Naive thymus-derived CD4-positive, alpha-beta T cell (primary cell): ENCODE measurements around the gene TCF7L2. TPM values are rescaled to one million over a fixed set of nuclear protein-coding genes. Genes with fewer than 3 reads are reported as not detected.

Source experiments
- ATAC-seq: fragments of 150-1000 bp; cut with Tn5 transposase; 2 replicates; pipeline ENCODE4 v1.10.0; 2021; ENCODE audit warnings: mild to moderate bottlenecking, moderate library complexity
- CTCF ChIA-PET: fragments of 350-600 bp; sonication (Branson Sonifier 250); formaldehyde crosslinking; loops from one replicate; lab custom pipeline; 2021; ENCODE audit warnings: antibody characterized with exemption; lab: Charles Lee
- POLR2A ChIA-PET: fragments of 350-600 bp; sonication (Branson Sonifier 250); formaldehyde crosslinking; loops from one replicate; lab custom pipeline; 2021; ENCODE audit warnings: antibody characterized with exemption, inconsistent platforms; lab: Charles Lee
- DNase-seq, 9 donors: peaks; one replicate each; pipeline versions ENCODE4 v3.0.0 to v3.0.0-alpha.2; 2020 to 2022; ENCODE audit warnings: mixed read lengths in 1 of 9
- H3K27ac ChIP-seq: one replicate; pipeline ENCODE4 v1.7.0; 2013; ENCODE audit warnings: mild to moderate bottlenecking, low read depth, low read length, moderate library complexity
- H3K27me3 ChIP-seq, 2 donors: one replicate each; pipeline ENCODE4 v1.7.0; 2013; ENCODE audit warnings: low read length in 2 of 2, mild to moderate bottlenecking in 2 of 2, moderate library complexity in 2 of 2; ENCODE audit not compliant: control insufficient read depth in 2 of 2, insufficient read depth in 2 of 2
- H3K36me3 ChIP-seq, 3 experiments: 1 replicate in 2 of 3; 2 replicates in 1 of 3; pipeline ENCODE4 v1.7.0; 2013; ENCODE audit warnings: low read length in 3 of 3, mild to moderate bottlenecking in 3 of 3, moderate library complexity in 1 of 3; ENCODE audit not compliant: insufficient read depth in 3 of 3, control insufficient read depth in 2 of 3
- H3K4me1 ChIP-seq, 2 donors: one replicate each; pipeline ENCODE4 v1.7.0; 2013; ENCODE audit warnings: low read length in 2 of 2, mild to moderate bottlenecking in 2 of 2, moderate library complexity in 1 of 2; ENCODE audit not compliant: control insufficient read depth in 2 of 2, insufficient read depth in 2 of 2
- H3K4me3 ChIP-seq: 2 replicates; pipeline ENCODE4 v1.7.0; 2013; ENCODE audit warnings: mild to moderate bottlenecking, low read length
- H3K9me3 ChIP-seq, 3 experiments: 1 replicate in 2 of 3; 2 replicates in 1 of 3; pipeline ENCODE4 v1.7.0; 2013; ENCODE audit warnings: low read length in 3 of 3; ENCODE audit not compliant: control insufficient read depth in 2 of 3
- H3K27ac Mint-ChIP-seq, 9 donors: one replicate each; pipeline ENCODE4 v1.8.0; 2020 to 2022; ENCODE audit warnings: mixed read lengths in 9 of 9, mild to moderate bottlenecking in 8 of 9, moderate library complexity in 5 of 9, inconsistent platforms in 2 of 9
- H3K27me3 Mint-ChIP-seq, 5 donors: one replicate each; pipeline ENCODE4 v1.8.0; 2021 to 2022; ENCODE audit warnings: mixed read lengths in 5 of 5, mild to moderate bottlenecking in 1 of 5
- H3K36me3 Mint-ChIP-seq, 5 donors: one replicate each; pipeline ENCODE4 v1.8.0; 2020 to 2022; ENCODE audit warnings: mixed read lengths in 5 of 5, mild to moderate bottlenecking in 3 of 5, inconsistent platforms in 1 of 5
- H3K4me1 Mint-ChIP-seq, 7 donors: one replicate each; pipeline ENCODE4 v1.8.0; 2020 to 2022; ENCODE audit warnings: mixed read lengths in 7 of 7, mild to moderate bottlenecking in 3 of 7, inconsistent platforms in 1 of 7
- H3K4me3 Mint-ChIP-seq, 10 donors: one replicate each; pipeline ENCODE4 v1.8.0; 2020 to 2022; ENCODE audit warnings: mild to moderate bottlenecking in 10 of 10, mixed read lengths in 10 of 10, moderate library complexity in 6 of 10, inconsistent platforms in 2 of 10
- H3K9me3 Mint-ChIP-seq, 11 donors: one replicate each; pipeline ENCODE4 v1.8.0; 2020 to 2022; ENCODE audit warnings: mixed read lengths in 11 of 11, mild to moderate bottlenecking in 4 of 11, inconsistent platforms in 1 of 11, moderate library complexity in 1 of 11
- intact Hi-C, 2 donors: fragments of 100-400 bp; cut with micrococcal nuclease; formaldehyde crosslinking; loops; one replicate each; pipeline ENCODE4 v1.15.1; 2023
- polyA plus RNA-seq, 2 donors: library from polyadenylated mRNA; unstranded; fragments of 300-500 nt; fragmentation: Illumina TruSeq; gene quantifications; one replicate each; pipeline ENCODE4 v1.2.3, GENCODE V29; 2021
- total RNA-seq, 6 experiments: library from RNA in 5 of 6; stranded (reverse) in 5 of 6; gene quantifications; 1 replicate in 5 of 6; 2 replicates in 1 of 6; pipeline ENCODE4 v1.2.3 and lab custom pipeline; 2021 to 2026

TCF7L2 gene
- total and polyA plus RNA-seq, 7 experiments from 2014 or later: 0.39 to 31.4 (median 3.1) TPM

- CTCF ChIA-PET: no interaction called here
- Histone ChIP-seq H3K4me1 (peaks cover 0 to 3% of the 10 kb centered on the region in 2 donors), H3K27ac (peak overlapping the region; percentile 53), H3K9me3 (no peaks in the 10 kb centered on the region), H3K4me3 (peak overlapping the region; percentile 79), H3K36me3 (no peaks in the 10 kb centered on the region), H3K27me3 (peaks cover 0 to 3% of the 10 kb centered on the region in 2 donors)
- DNase-seq (peak; percentile 17 to 54 (median 30)), ATAC-seq (peak; percentile 68)
- Mint-ChIP-seq H3K27ac (peak overlapping the region; percentile 76 to 94 (median 86)), H3K36me3 (peaks cover 0 to 7% (median 0%) of the 10 kb centered on the region in 5 donors), H3K4me1 (peaks cover 15 to 51% (median 38%) of the 10 kb centered on the region in 7 donors), H3K4me3 (peak overlapping the region; percentile 84 to 98 (median 92)), H3K9me3 (no peaks in the 10 kb centered on the region), H3K27me3 (peaks cover 22 to 85% (median 37%) of the 10 kb centered on the region in 5 donors)
- POLR2A ChIA-PET: no interaction called here
- intact Hi-C loops: loop anchor here in 1 of 2 donors (2.0 to 10.0 kb wide), 3 partner anchors 433 to 769 kb away; partner anchors contain the start of gene GPAM
Measured at GRCh38 chr10:112951359-112952281, 1.6 kb downstream of the TCF7L2 start.

- peak overlapping the region; percentile 53 for H3K27ac ChIP-seq
- intact Hi-C loops: loop anchor here in 1 of 2 donors (10.0 kb wide), 2 partner anchors 432 to 568 kb away; no protein-coding TSS in a partner anchor
- Mint-ChIP-seq H3K36me3 (peaks cover 0 to 7% (median 0%) of the 10 kb centered on the region in 5 donors), H3K27me3 (peaks cover 26 to 90% (median 43%) of the 10 kb centered on the region in 5 donors), H3K4me1 (peaks cover 15 to 51% (median 38%) of the 10 kb centered on the region in 7 donors), H3K9me3 (no peaks in the 10 kb centered on the region), H3K27ac (peak overlapping the region in 8 of 9 donors; percentile 52 to 94 (median 86)), H3K4me3 (peak overlapping the region; percentile 84 to 98 (median 92))
- H3K9me3 ChIP-seq: no peaks in the 10 kb centered on the region
- H3K36me3 ChIP-seq: no peaks in the 10 kb centered on the region
- ChIA-PET POLR2A (no interaction called here), CTCF (no interaction called here)
- H3K4me3 ChIP-seq: peak overlapping the region; percentile 79
- H3K27me3 ChIP-seq: peaks cover 0 to 3% of the 10 kb centered on the region in 2 donors
- peak in 2 of 9 donors; percentile 8 to 13 for DNase-seq
- ATAC-seq: no peak
- peaks cover 0 to 3% of the 10 kb centered on the region in 2 donors for H3K4me1 ChIP-seq
Measured at GRCh38 chr10:112952282-112953173, 2.5 kb downstream of the TCF7L2 start.

DNA sequence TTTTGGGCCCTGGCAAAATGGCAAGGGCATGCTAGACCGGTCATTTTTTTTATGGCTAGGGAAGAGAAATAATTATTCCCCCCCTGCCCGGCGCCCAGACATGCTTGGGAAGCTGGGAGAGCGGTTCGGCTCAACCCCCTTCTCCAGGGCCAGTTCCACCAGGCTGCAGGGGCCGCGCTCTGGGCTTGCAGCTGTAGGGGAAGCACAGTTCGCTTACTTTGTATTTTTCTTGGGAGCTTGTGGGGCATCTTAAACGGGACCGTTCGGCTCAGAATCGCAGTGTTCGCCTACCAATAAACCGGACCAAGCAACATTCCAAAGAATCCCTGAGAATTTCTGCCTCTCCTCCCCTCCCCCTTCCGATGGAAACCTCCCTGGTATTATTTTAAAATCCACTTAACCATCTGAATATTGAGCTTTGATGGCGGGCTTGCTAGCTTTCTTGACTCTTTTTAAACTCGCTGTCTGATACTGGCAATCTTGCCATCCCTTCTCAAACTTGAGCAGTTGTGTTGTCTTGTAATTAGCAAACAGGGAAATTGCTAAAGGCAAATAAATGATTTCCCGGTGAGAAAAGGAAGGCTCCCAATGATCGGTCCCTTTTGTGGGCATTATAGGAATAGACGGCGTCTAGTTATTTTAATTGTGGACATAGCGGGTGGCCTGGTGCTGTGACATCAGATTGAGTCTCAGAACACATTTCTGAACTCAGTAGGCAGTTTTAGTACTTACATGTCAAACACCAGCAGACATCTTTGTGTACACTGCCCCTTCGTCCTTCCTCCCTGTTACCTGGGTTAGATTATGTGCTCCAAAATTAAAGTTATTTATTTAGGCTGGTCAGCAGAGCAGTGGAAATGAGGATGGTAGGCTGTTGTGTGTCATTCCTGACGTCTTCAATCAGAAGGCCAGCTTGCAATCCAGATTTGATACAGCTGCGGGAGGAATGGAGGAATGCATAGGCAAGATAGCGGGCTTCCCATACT lies 3.4 kb downstream of the TCF7L2 start:
- H3K9me3 ChIP-seq: no peaks in the 10 kb centered on the region
- ChIA-PET POLR2A (no interaction called here), CTCF (interaction anchor here (0.6 kb wide), 1 partner anchor 41 kb away, joined by 3 read pairs; no protein-coding TSS in a partner anchor)
- no peaks in the 10 kb centered on the region for H3K9me3 Mint-ChIP-seq
- H3K27me3 Mint-ChIP-seq: peaks cover 26 to 90% (median 47%) of the 10 kb centered on the region in 5 donors
- DNase-seq (no peak), ATAC-seq (no peak)
- H3K4me1 Mint-ChIP-seq: peaks cover 15 to 51% (median 34%) of the 10 kb centered on the region in 7 donors
- H3K27ac ChIP-seq: no peak overlapping the region
- H3K4me3 Mint-ChIP-seq: peak overlapping the region in 9 of 10 donors; percentile 63 to 98 (median 85)
- no peaks in the 10 kb centered on the region for H3K36me3 ChIP-seq
- peaks cover 0 to 3% of the 10 kb centered on the region in 2 donors for H3K27me3 ChIP-seq
- peaks cover 0 to 3% of the 10 kb centered on the region in 2 donors for H3K4me1 ChIP-seq
- H3K4me3 ChIP-seq: no peak overlapping the region
- H3K36me3 Mint-ChIP-seq: peaks cover 0 to 7% (median 0%) of the 10 kb centered on the region in 5 donors
- H3K27ac Mint-ChIP-seq: peak overlapping the region in 1 of 9 donors; percentile 52
- intact Hi-C loops: loop anchor here in 1 of 2 donors (10.0 kb wide), 2 partner anchors 431 to 569 kb away; no protein-coding TSS in a partner anchor

DNA sequence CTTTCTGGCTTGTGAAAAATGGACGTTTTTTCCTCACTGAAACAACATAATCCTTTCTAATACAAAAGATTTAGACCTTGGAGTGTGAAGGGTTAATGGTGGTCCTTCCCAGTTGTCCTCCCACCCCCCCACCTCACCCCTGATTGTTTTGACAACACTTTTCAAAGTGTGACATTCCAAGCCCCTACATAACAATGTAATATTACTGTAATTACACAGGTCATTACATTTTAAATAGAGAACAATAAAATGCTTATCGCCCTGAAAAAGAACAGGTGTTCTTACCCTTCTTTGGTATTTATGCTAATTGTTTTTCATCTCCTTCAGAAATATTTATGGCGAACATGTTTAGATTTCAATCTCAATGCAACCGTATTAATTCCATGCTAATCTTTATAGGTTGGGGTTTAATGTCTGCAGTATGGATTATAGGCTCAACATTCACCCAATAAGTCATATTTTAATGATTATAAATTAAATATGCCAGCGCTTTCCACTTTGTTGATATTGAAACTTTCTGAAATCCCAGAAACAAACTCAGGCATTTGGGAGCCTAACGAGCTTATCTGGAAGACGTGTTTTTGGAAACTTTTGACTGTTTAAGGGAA lies 5.0 kb downstream of the TCF7L2 start:
- Mint-ChIP-seq H3K4me1 (peaks cover 12 to 42% (median 26%) of the 10 kb centered on the region in 7 donors), H3K36me3 (peaks cover 0 to 6% (median 1%) of the 10 kb centered on the region in 5 donors), H3K4me3 (peak overlapping the region in 7 of 10 donors; percentile 3 to 65 (median 20)), H3K9me3 (no peaks in the 10 kb centered on the region), H3K27me3 (peaks cover 21 to 83% (median 47%) of the 10 kb centered on the region in 5 donors), H3K27ac (no peak overlapping the region)
- Histone ChIP-seq H3K36me3 (no peaks in the 10 kb centered on the region), H3K9me3 (no peaks in the 10 kb centered on the region), H3K4me3 (no peak overlapping the region), H3K27me3 (peaks cover 0 to 3% of the 10 kb centered on the region in 2 donors), H3K27ac (no peak overlapping the region), H3K4me1 (peaks cover 0 to 3% of the 10 kb centered on the region in 2 donors)
- intact Hi-C loops: loop anchor here in 1 of 2 donors (10.0 kb wide), 2 partner anchors 430 to 570 kb away; no protein-coding TSS in a partner anchor
- ChIA-PET CTCF (no interaction called here), POLR2A (interaction anchor here (1.6 kb wide), 1 partner anchor 9 kb away, joined by 4 read pairs; no protein-coding TSS in a partner anchor)
- no peak for DNase-seq
- ATAC-seq: no peak
